Measurements from ENCODE around the gene PHC3.
A peak's percentile ranks its signal among the peaks of the same experiment; 100 is the strongest.

Gene PHC3

GRCh38 chr3:170189398-170190256 is 8.1 kb upstream of the PHC3 start:
- DNase-seq: no peak

GRCh38 chr3:170180079-170180907 is 1.2 kb downstream of the PHC3 start:
- peak; percentile 11 for DNase-seq

GRCh38 chr3:170179432-170179831 is 2.1 kb downstream of the PHC3 start:
- no peak for DNase-seq

DNA sequence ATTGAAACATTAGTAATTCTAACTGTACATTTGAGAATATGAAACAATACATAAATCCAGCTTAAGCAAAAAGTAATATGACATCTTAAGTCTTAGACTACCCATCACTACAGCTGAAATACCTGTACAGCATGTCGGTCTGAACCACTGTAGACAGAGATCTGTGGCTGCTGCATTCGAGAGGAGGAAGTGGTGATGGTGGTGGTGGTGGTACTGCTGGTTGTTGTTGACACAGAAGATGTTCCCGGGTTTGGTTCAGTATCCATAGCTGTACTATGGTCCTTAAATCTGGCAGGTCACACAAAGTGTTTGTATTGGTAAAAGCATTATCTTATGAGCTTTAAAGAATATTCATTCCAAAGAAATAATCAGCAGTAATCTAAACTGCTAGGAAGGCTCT is 2.9 kb downstream of the PHC3 start:
- peak; percentile 38 for DNase-seq

DNA sequence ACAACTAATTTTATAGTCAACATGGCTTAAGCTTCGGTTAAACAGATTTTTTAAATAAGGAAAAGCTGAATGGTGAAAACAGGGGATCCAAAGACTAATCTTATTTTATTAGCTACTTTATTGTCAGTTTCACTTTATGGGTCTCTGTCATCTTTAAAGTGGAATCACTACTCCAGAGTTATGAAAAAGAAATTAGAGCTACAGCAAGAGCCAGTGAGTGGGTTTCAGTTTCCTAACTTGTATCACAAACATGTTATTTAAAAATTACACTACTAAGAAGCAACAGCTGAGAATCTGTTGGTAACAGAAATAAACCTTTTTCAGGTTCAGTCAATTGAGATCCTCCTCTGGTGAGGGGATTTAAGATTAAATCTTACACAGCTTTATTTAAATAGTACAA is 10.0 kb downstream of the PHC3 start:
- DNase-seq: no peak

GRCh38 chr3:170164717-170165116 is 16.8 kb downstream of the PHC3 start:
- DNase-seq: no peak

GRCh38 chr3:170163956-170164645 is 17.4 kb downstream of the PHC3 start:
- no peak for DNase-seq

DNA sequence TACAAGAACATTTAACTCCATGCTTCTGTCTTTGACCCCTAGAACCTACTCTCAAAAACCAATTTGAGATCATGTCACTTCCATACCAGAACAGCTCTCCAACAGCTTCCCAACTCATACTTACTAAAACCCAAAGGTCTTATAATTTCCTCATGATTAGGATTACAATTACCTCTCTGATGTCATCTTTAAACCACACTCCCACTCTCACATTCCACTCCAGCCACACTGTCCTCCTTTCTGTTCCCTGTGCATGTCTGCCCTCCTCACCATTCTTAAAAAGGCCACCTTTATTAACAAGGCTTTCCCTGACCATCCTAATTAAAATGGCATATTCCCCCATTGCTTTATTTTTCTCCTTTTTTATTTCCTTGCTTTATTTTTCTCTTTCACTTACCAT is 18.9 kb downstream of the PHC3 start:
- no peak for DNase-seq

- no peak for DNase-seq
These were observed 19.5 kb downstream of the PHC3 start for GRCh38 chr3:170162052-170162451.

- no peak for DNase-seq
These were observed 21.6 kb downstream of the PHC3 start for GRCh38 chr3:170159933-170160332.

- no peak for DNase-seq
These were observed 22.1 kb downstream of the PHC3 start for GRCh38 chr3:170159459-170159858.

DNA sequence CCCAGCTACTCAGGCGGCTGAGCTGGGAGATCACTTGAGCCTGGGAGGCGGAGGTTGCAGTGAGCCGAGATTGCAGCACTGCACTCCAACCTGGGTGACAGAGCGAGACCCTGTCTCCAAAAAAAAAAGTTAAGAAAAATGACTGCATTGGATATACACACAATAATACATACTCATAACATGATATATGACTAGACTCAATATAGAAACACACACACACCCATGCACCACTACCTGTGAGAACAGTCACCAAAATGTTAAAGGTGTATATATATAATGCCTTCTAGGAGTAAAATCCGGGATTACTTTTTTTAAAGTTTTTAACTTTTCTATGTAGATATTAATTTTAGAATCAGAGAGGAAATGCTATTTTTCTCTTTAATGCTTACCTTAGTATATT is 25.9 kb downstream of the PHC3 start:
- DNase-seq: no peak

- no peak for DNase-seq
These were observed 26.9 kb downstream of the PHC3 start for GRCh38 chr3:170154569-170155143.

GRCh38 chr3:170154084-170154483 is 27.4 kb downstream of the PHC3 start:
- no peak for DNase-seq

- DNase-seq: no peak
These were observed 30.0 kb downstream of the PHC3 start for GRCh38 chr3:170151536-170151935.

- no peak for DNase-seq
These were observed 32.5 kb downstream of the PHC3 start for GRCh38 chr3:170149016-170149415.

DNA sequence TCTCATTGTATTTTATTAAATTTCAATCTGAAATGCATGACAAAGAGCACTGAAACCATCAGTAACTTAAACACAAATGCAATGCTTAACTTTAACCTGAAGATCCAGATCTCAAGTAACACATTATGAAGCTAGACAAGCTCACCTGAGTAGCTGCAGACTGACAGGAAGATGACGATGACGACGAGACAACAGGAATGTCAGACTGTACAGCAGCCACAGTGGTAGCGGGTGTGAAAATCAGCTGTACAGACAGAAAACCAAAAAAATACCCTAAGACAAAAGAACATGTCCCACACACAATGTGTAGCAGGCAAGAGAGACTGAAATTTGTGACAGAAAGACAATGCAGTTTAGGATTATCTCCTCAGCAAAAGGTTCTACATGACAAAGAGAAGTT is 36.3 kb downstream of the PHC3 start:
- DNase-seq: no peak

- no peak for DNase-seq
These were observed 37.1 kb downstream of the PHC3 start for GRCh38 chr3:170144437-170144843.

DNA sequence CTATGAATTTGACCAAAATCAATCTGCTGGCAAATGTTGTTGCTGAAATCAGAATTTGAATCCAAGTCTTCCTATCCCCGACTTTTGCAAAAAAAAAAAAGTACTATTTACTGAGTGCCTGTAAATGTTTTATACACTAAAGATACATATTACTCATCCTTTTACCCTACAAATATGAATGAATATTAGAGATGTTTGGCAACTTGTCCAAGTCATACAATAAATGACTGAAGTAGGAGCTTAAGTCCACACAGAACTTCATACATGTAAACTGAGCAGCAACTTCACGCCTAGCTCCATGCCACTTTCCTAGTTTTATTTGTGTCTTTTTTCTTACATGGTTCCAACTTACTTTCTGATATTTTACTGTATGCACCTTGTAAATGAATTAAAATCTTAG is 39.2 kb downstream of the PHC3 start:
- no peak for DNase-seq

- DNase-seq: no peak
These were observed 43.5 kb downstream of the PHC3 start for GRCh38 chr3:170137986-170138385.

DNA sequence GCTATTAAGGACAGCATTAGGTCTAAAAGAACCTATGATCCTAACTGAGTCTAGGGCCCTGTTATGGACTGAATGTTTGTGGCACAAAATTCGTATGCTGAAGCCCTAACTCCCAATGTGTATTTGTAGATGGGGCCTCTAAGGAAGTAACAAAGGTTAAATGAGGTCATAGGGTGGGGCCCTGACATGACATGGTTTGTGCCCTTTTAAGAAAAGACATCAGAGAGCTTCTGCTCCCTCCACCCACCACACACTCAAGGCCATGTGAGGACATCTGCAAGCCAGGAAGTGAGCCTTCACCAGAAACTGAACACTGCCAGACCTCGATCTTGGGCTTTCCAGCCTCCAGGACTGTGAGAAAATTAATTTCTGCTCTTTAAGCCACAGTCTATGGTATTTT is 49.2 kb downstream of the PHC3 start:
- DNase-seq: no peak

GRCh38 chr3:170130532-170130931 is 51.0 kb downstream of the PHC3 start:
- DNase-seq: no peak

DNA sequence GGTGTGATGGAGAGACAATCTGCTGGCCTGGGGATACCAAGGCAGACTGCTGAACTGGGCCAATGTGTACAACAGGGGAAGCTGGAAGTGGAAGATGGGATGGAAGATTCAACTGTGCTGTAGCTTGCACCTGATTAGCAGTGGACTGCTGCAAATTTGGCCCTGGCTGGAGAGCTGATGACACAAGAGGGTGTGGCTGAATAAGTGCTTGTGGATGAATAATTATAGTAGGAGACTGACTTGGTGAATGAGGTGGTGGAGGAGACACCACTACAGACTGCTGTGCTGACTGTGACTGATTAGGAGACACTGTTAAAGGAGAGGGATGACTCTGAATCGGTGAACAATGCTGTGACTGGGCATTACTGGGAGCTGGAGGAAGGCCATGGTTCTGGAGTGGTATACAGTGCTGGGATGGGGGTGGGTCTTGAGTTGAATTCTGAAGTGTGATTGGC is 52.5 kb downstream of the PHC3 start:
- peak; percentile 7 for DNase-seq

Data from stimulated activated CD4-positive, alpha-beta T cell treated with anti-CD3 and anti-CD28 coated beads, Interleukin-4, amount 100 ng/mL, for 24 hours (primary cell).